Right lobe of liver (tissue), 6 donors: ENCODE measurements around the gene OVCH2. TPM values are rescaled to one million over a fixed set of nuclear protein-coding genes. Genes with fewer than 3 reads are reported as not detected.
A peak's percentile ranks its signal among the peaks of the same experiment; 100 is the strongest.
"Not testable (repeated sequence)": the region's sequence is repeated elsewhere in the genome, so short reads cannot be mapped to it uniquely, and the experiment has no call there.

Experiments used
- ATAC-seq, 4 donors: fragments of 200-7000 bp; cut with Tn5 transposase; one replicate each; pipeline ENCODE4 v1.9.1; 2020; ENCODE audit warnings: mild to moderate bottlenecking in 4 of 4, moderate library complexity in 4 of 4
- DNase-seq, 3 donors: peaks; one replicate each; pipeline ENCODE4 v3.0.0-alpha.2; 2020
- H3K27ac ChIP-seq, 3 donors: fragments of 200-600 bp; one replicate each; pipeline ENCODE4 v1.8.0; 2022
- H3K27me3 ChIP-seq, 2 donors: fragments of 200-600 bp; one replicate each; pipeline ENCODE4 v1.8.0; 2022
- H3K36me3 ChIP-seq, 4 donors: fragments of 200-600 bp; sonication (generic) in 1 of 4; one replicate each; pipeline versions ENCODE4 v1.5.1 to v1.8.0; 2017 to 2022; ENCODE audit warnings: control low read depth in 1 of 4
- H3K4me1 ChIP-seq, 4 donors: fragments of 200-600 bp; sonication (generic) in 1 of 4; one replicate each; pipeline versions ENCODE4 v1.5.1 to v1.8.0; 2017 to 2022; ENCODE audit warnings: control low read depth in 1 of 4
- H3K4me3 ChIP-seq, 3 donors: fragments of 200-600 bp; one replicate each; pipeline ENCODE4 v1.8.0; 2022
- H3K9me3 ChIP-seq, 4 donors: fragments of 200-600 bp; sonication (generic) in 1 of 4; one replicate each; pipeline versions ENCODE4 v1.5.1 to v1.8.0; 2017 to 2022; ENCODE audit warnings: control low read depth in 1 of 4
- CTCF ChIP-seq, 4 donors: fragments of 200-600 bp in 3 of 4; fragments of 450-650 bp in 1 of 4; IDR thresholded peaks; one replicate each; pipeline versions ENCODE4 v1.5.1 to v1.8.0; 2016 to 2022; ENCODE audit warnings: antibody characterized with exemption in 4 of 4, mild to moderate bottlenecking in 2 of 4
- POLR2A ChIP-seq: fragments of 450-650 bp; IDR thresholded peaks from one replicate; pipeline ENCODE4 v1.6.1; 2017; ENCODE audit warnings: antibody characterized with exemption, mild to moderate bottlenecking
- WGBS: methylation state at CpG from one replicate; pipeline ENCODE4 v1.1.6; 2018; ENCODE audit warnings: low coverage, low lambda C conversion rate; ENCODE audit not compliant: insufficient coverage; ENCODE audit errors: missing lambda C conversion rate; 5-methylcytosine and 5-hydroxymethylcytosine counted together
- intact Hi-C, 2 donors: fragments of 100-400 bp; cut with DNase I; formaldehyde crosslinking; loops; one replicate each; pipeline versions ENCODE4 v1.11.2 to v1.14.1; 2022
- total RNA-seq, 6 experiments: library from RNA; depleted of rRNA in 2 of 6; stranded (reverse); fragments of >200 nt in 2 of 6; fragmentation: NEBNext Ultra II Directional in 3 of 6; extraction: Animal tissue kit (Norgen Biotek cat#: 25700) in 3 of 6; gene quantifications; one replicate each; pipeline versions ENCODE4 v1.1.0 to v1.2.4, GENCODE V29; 2016 to 2023
- donor health status: DM: no; HTN: yes; CAD: no.
- donor health status: DM: no; HTN: no; CAD: no.
- donor health status: DM: no; HTN: no; CAD: no.
- donor health status: DM: no; HTN: yes; CAD: no.
- donor health status: DM: no; HTN: yes; CAD: no.

The OVCH2 gene
- total RNA-seq, 6 experiments from 2014 or later: not detected

GRCh38 chr11:7666292-7666866, 39.9 kb downstream of the OVCH2 start:
- Histone ChIP-seq H3K4me3 (no peak overlapping the region), H3K27ac (no peak overlapping the region), H3K27me3 (no peaks in the 10 kb centered on the region), H3K36me3 (peaks cover 0 to 11% (median 2%) of the 10 kb centered on the region in 4 donors), H3K9me3 (no peaks in the 10 kb centered on the region), H3K4me1 (no peaks in the 10 kb centered on the region)
- ATAC-seq (no peak), DNase-seq (no peak)
- TF ChIP-seq POLR2A (no peak), CTCF (IDR thresholded peaks at IDR 0.05) (no peak)
- 63% methylated on average over 4 of the region's 7 CpGs for whole genome bisulfite sequencing
- intact Hi-C loops: loop anchor here in 1 of 2 donors (5.0 kb wide), 1 partner anchor 99 kb away; no protein-coding TSS in a partner anchor

GRCh38 chr11:7665473-7666291, 40.6 kb downstream of the OVCH2 start:
- TF ChIP-seq POLR2A: no peak
- peak; percentile 85 to 94 (median 91) for TF ChIP-seq CTCF (IDR thresholded peaks at IDR 0.05)
- intact Hi-C loops: loop anchor here in 1 of 2 donors (5.0 kb wide), 1 partner anchor 98 kb away; no protein-coding TSS in a partner anchor
- 18% methylated on average over 10 of the region's 20 CpGs for WGBS

GRCh38 chr11:7664867-7665266, 41.4 kb downstream of the OVCH2 start:
- 80% methylated on average over 4 of the region's 6 CpGs for WGBS
- Histone ChIP-seq H3K27ac (no peak overlapping the region), H3K36me3 (peaks cover 0 to 11% (median 2%) of the 10 kb centered on the region in 4 donors), H3K27me3 (no peaks in the 10 kb centered on the region), H3K4me3 (no peak overlapping the region), H3K4me1 (no peaks in the 10 kb centered on the region), H3K9me3 (no peaks in the 10 kb centered on the region)
- TF ChIP-seq CTCF (IDR thresholded peaks at IDR 0.05): no peak
- DNase-seq (no peak), ATAC-seq (no peak)
- intact Hi-C loops: loop anchor here in 1 of 2 donors (5.0 kb wide), 1 partner anchor 98 kb away; no protein-coding TSS in a partner anchor

More at GRCh38 chr11:7665473-7666291, 40.6 kb downstream of the OVCH2 start:
- H3K27ac ChIP-seq: no peak overlapping the region
- H3K4me1 ChIP-seq: no peaks in the 10 kb centered on the region
- no peaks in the 10 kb centered on the region for H3K9me3 ChIP-seq
- DNase-seq (peak; percentile 86 to 87 (median 87)), ATAC-seq (peak; percentile 99 to 100 (median 100))
- H3K4me3 ChIP-seq: no peak overlapping the region
- peaks cover 0 to 11% (median 2%) of the 10 kb centered on the region in 4 donors for H3K36me3 ChIP-seq
- H3K27me3 ChIP-seq: no peaks in the 10 kb centered on the region

GRCh38 chr11:7663531-7663930, 42.7 kb downstream of the OVCH2 start:
- H3K4me3 ChIP-seq, H3K9me3 ChIP-seq, DNase-seq, H3K27ac ChIP-seq, intact Hi-C loops, H3K27me3 ChIP-seq, H3K4me1 ChIP-seq, ATAC-seq: not testable (repeated sequence)
- H3K36me3 ChIP-seq: peaks cover 0 to 11% (median 2%) of the 10 kb centered on the region in 4 donors
- WGBS: 40% methylated on average over 1 of the region's 16 CpGs
